Measurements from ENCODE around the gene NXNL1.
A peak's percentile ranks its signal among the peaks of the same experiment; 100 is the strongest.

NXNL1 gene

GRCh38 chr19:17424743-17425365, 35.9 kb downstream of the NXNL1 start:
- no peak for DNase-seq (ENCODE audit: low read depth)
- 0 out of 2 replicates have a peak, but pooled peaks have one; percentile 19 for TF ChIP-seq CTCF (IDR thresholded peaks at IDR 0.05; ENCODE audit: control insufficient read depth, extremely low read depth, insufficient read depth)
- no peak overlapping the region for H3K4me3 ChIP-seq (ENCODE audit: low read depth, low read length)

GRCh38 chr19:17423429-17424208, 37.1 kb downstream of the NXNL1 start:
- no peak for TF ChIP-seq CTCF (IDR thresholded peaks at IDR 0.05; ENCODE audit: control insufficient read depth, extremely low read depth, insufficient read depth)
- no peak overlapping the region for H3K4me3 ChIP-seq (ENCODE audit: low read depth, low read length)
- no peak for DNase-seq (ENCODE audit: low read depth)

GRCh38 chr19:17421942-17422341, 38.8 kb downstream of the NXNL1 start:
- no peak for TF ChIP-seq CTCF (IDR thresholded peaks at IDR 0.05; ENCODE audit: control insufficient read depth, extremely low read depth, insufficient read depth)
- DNase-seq (ENCODE audit: low read depth) = no peak
- no peak overlapping the region for H3K4me3 ChIP-seq (ENCODE audit: low read depth, low read length)

- H3K4me3 ChIP-seq (ENCODE audit: low read depth, low read length) = peak overlapping the region; percentile 81
- DNase-seq (ENCODE audit: low read depth) = no peak
- peak; percentile 3; the same call in 1 of the 2 replicates for TF ChIP-seq CTCF (IDR thresholded peaks at IDR 0.05; ENCODE audit: control insufficient read depth, extremely low read depth, insufficient read depth)
Observed at GRCh38 chr19:17420475-17420924, 40.2 kb downstream of the NXNL1 start.

- DNase-seq (ENCODE audit: low read depth) = peak; percentile 98
- TF ChIP-seq CTCF (IDR thresholded peaks at IDR 0.05; ENCODE audit: control insufficient read depth, extremely low read depth, insufficient read depth) = no peak
- H3K4me3 ChIP-seq (ENCODE audit: low read depth, low read length) = peak within 1 kb of the TSS; percentile 81
Observed at GRCh38 chr19:17419621-17420474, 40.9 kb downstream of the NXNL1 start, which contains the start of gene MVB12A. Gene MVB12A, plus strand, starts transcription at chr19:17420047. Its CDS starts 89 bp downstream, at chr19:17420136.

GRCh38 chr19:17419154-17419620, 41.5 kb downstream of the NXNL1 start:
- no peak for TF ChIP-seq CTCF (IDR thresholded peaks at IDR 0.05; ENCODE audit: control insufficient read depth, extremely low read depth, insufficient read depth)
- peak overlapping the region; percentile 81 for H3K4me3 ChIP-seq (ENCODE audit: low read depth, low read length)
- no peak for DNase-seq (ENCODE audit: low read depth)
